Sigmoid colon (tissue), 7 donors: Measurements from ENCODE around the gene RAET1G. TPM values are rescaled to one million over a fixed set of nuclear protein-coding genes. Genes with fewer than 3 reads are reported as not detected.

Experiments
- DNase-seq: peaks from one replicate; pipeline ENCODE4 v3.0.0-alpha.2; 2019
- H3K27ac ChIP-seq, 4 donors: fragments of 200-600 bp; sonication (generic); one replicate each; pipeline ENCODE4 v1.5.1; 2016 to 2019; ENCODE audit warnings: mild to moderate bottlenecking in 1 of 4
- H3K27me3 ChIP-seq, 3 donors: fragments of 200-600 bp; sonication (generic); one replicate each; pipeline ENCODE4 v1.5.1; 2019; ENCODE audit warnings: mild to moderate bottlenecking in 1 of 3
- H3K36me3 ChIP-seq, 4 donors: fragments of 200-600 bp; sonication (generic); one replicate each; pipeline ENCODE4 v1.5.1; 2016 to 2019
- H3K4me1 ChIP-seq, 4 donors: fragments of 200-600 bp; sonication (generic); one replicate each; pipeline ENCODE4 v1.5.1; 2017 to 2019
- H3K4me3 ChIP-seq, 4 donors: fragments of 200-600 bp; sonication (generic); one replicate each; pipeline ENCODE4 v1.5.1; 2017 to 2019; ENCODE audit warnings: mild to moderate bottlenecking in 2 of 4, moderate library complexity in 1 of 4
- H3K9me3 ChIP-seq, 4 donors: fragments of 200-600 bp in 3 of 4; sonication (generic) in 3 of 4; one replicate each; pipeline versions ENCODE4 v1.5.1 to v1.6.1; 2013 to 2019
- EP300 ChIP-seq, 4 donors: sonication (generic); formaldehyde crosslinking; IDR thresholded peaks; one replicate each; pipeline ENCODE4 v1.6.1; 2017; ENCODE audit warnings: antibody characterized with exemption in 4 of 4
- POLR2A ChIP-seq, 2 donors: fragments of 450-650 bp; IDR thresholded peaks; one replicate each; pipeline ENCODE4 v1.6.1; 2016; ENCODE audit warnings: antibody characterized with exemption in 2 of 2, mild to moderate bottlenecking in 2 of 2, moderate library complexity in 2 of 2
- POLR2AphosphoS5 ChIP-seq, 4 donors: sonication (generic); formaldehyde crosslinking; IDR thresholded peaks; one replicate each; pipeline ENCODE4 v1.6.1; 2017; ENCODE audit warnings: antibody characterized with exemption in 4 of 4
- WGBS, 2 donors: extraction: QIAGEN DNeasy Blood & Tissue Kit; methylation state at CpG; one replicate each; pipeline ENCODE4 v1.1.7; 2013; 5-methylcytosine and 5-hydroxymethylcytosine counted together
- intact Hi-C: fragments of 100-400 bp; cut with DNase I; formaldehyde crosslinking; loops from one replicate; pipeline ENCODE4 v1.15.1; 2023
- polyA plus RNA-seq, 3 donors: library from polyadenylated mRNA; stranded (reverse); fragments of 200-250 nt; gene quantifications; one replicate each; pipeline ENCODE4 v1.2.3, GENCODE V29; 2013
- total RNA-seq, 4 donors: library from RNA; depleted of rRNA; stranded (reverse); fragments of >200 nt; gene quantifications; one replicate each; pipeline ENCODE4 v1.1.0, GENCODE V29; 2016
- TF ChIP-seq, protein P1 (sequence below), 4 experiments: fragments of 450-650 bp in 3 of 4; fragments of 200-600 bp in 1 of 4; IDR thresholded peaks; one replicate each; pipeline ENCODE4 v1.5.1; 2016 to 2019; ENCODE audit warnings: antibody characterized with exemption in 4 of 4, mild to moderate bottlenecking in 3 of 4, moderate library complexity in 2 of 4
- donor health status: healthy with polysubstance abuse.
- donor health status: Bipolar disorder and iron deficiency.
- donor health status: healthy.

RAET1G gene
- total and polyA plus RNA-seq, 7 donors, result 0.23 TPM; not detected in 6

GRCh38 chr6:149867876-149868640 is 54.9 kb downstream of the RAET1G start:
- H3K36me3 ChIP-seq, result no peaks in the 10 kb centered on the region
- DNase-seq, result no peak
- TF ChIP-seq POLR2A (IDR thresholded peaks at IDR 0.05) (no peak), EP300 (IDR thresholded peaks at IDR 0.05) (no peak), POLR2AphosphoS5 (IDR thresholded peaks at IDR 0.05) (no peak)
- TF ChIP-seq, protein P1, sequence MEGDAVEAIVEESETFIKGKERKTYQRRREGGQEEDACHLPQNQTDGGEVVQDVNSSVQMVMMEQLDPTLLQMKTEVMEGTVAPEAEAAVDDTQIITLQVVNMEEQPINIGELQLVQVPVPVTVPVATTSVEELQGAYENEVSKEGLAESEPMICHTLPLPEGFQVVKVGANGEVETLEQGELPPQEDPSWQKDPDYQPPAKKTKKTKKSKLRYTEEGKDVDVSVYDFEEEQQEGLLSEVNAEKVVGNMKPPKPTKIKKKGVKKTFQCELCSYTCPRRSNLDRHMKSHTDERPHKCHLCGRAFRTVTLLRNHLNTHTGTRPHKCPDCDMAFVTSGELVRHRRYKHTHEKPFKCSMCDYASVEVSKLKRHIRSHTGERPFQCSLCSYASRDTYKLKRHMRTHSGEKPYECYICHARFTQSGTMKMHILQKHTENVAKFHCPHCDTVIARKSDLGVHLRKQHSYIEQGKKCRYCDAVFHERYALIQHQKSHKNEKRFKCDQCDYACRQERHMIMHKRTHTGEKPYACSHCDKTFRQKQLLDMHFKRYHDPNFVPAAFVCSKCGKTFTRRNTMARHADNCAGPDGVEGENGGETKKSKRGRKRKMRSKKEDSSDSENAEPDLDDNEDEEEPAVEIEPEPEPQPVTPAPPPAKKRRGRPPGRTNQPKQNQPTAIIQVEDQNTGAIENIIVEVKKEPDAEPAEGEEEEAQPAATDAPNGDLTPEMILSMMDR (IDR thresholded peaks at IDR 0.05), result no peak
- H3K9me3 ChIP-seq, result peaks cover 0 to 4% (median 0%) of the 10 kb centered on the region in 4 donors
- H3K4me1 ChIP-seq, result peaks cover 0 to 10% (median 7%) of the 10 kb centered on the region in 4 donors
- H3K4me3 ChIP-seq, result no peak overlapping the region
- WGBS, 2 donors, result 65 to 69% methylated on average over 4 of the region's 4 CpGs
- intact Hi-C loops, result no loop called here
- H3K27ac ChIP-seq, result no peak overlapping the region
- H3K27me3 ChIP-seq, result no peaks in the 10 kb centered on the region

Other genes with a start within 250 kb of the RAET1G start
- gene LATS1, start 205.0 kb downstream of the RAET1G start, total RNA-seq, result 10 to 100 TPM; 23.8 to 31.6 (median 25.2) TPM
- 1 to 10 TPM; 3.6 to 8.0 (median 4.9) TPM for gene LATS1, start 205.0 kb downstream of the RAET1G start, polyA plus RNA-seq
- 10 to 100 TPM; 18.3 to 56.3 (median 33.3) TPM for gene NUP43, start 176.6 kb downstream of the RAET1G start, total RNA-seq
- 10 to 100 TPM in 1 of 3 donors, 1 to 10 TPM in 2; 3.0 to 13.0 (median 4.2) TPM for gene NUP43, start 176.6 kb downstream of the RAET1G start, polyA plus RNA-seq
- gene PCMT1, start 173.4 kb downstream of the RAET1G start, total RNA-seq, result 100 to 1,000 TPM in 1 of 4 donors, 10 to 100 TPM in 3; 74.0 to 117 (median 96.0) TPM
- gene PCMT1, start 173.4 kb downstream of the RAET1G start, polyA plus RNA-seq, result 10 to 100 TPM; 33.0 to 64.4 (median 49.0) TPM
- gene LRP11, start 58.8 kb downstream of the RAET1G start, total RNA-seq, result 10 to 100 TPM; 17.2 to 71.7 (median 21.5) TPM
- 10 to 100 TPM in 1 of 3 donors, 1 to 10 TPM in 2; 2.4 to 11.7 (median 3.5) TPM for gene LRP11, start 58.8 kb downstream of the RAET1G start, polyA plus RNA-seq
- gene RAET1E, start 25.0 kb downstream of the RAET1G start, total RNA-seq, result under 1 TPM in 1 of 4 donors, not detected in 3; 0.33 TPM
- under 1 TPM in 1 of 3 donors, not detected in 2; 0.15 TPM for gene RAET1E, start 25.0 kb downstream of the RAET1G start, polyA plus RNA-seq
- not detected for gene ULBP2, start 18.9 kb upstream of the RAET1G start, total RNA-seq
- gene ULBP2, start 18.9 kb upstream of the RAET1G start, polyA plus RNA-seq, result under 1 TPM in 1 of 3 donors, not detected in 2; 0.34 TPM
- under 1 TPM in 1 of 4 donors, not detected in 3; 0.55 TPM for gene ULBP1, start 40.8 kb upstream of the RAET1G start, total RNA-seq
- under 1 TPM in 1 of 3 donors, not detected in 2; 0.09 TPM for gene ULBP1, start 40.8 kb upstream of the RAET1G start, polyA plus RNA-seq
- not detected for gene RAET1L, start 102.4 kb upstream of the RAET1G start, total RNA-seq
- not detected for gene RAET1L, start 102.4 kb upstream of the RAET1G start, polyA plus RNA-seq
- under 1 TPM in 1 of 4 donors, not detected in 3; 0.95 TPM for gene ULBP3, start 146.0 kb upstream of the RAET1G start, total RNA-seq
- 1 to 10 TPM in 1 of 3 donors, not detected in 2; 1.5 TPM for gene ULBP3, start 146.0 kb upstream of the RAET1G start, polyA plus RNA-seq
- under 1 TPM in 2 of 4 donors, not detected in 2; under 0.01 to 0.55 TPM for gene PPP1R14C, start 219.9 kb upstream of the RAET1G start, total RNA-seq
- 10 to 100 TPM; 19.8 to 37.0 (median 21.3) TPM for gene PPP1R14C, start 219.9 kb upstream of the RAET1G start, polyA plus RNA-seq